Fibroblast of skin of abdomen (primary cell): ENCODE results near the gene CLIP4.
"Not testable (repeated sequence)": the region's sequence is repeated elsewhere in the genome, so short reads cannot be mapped to it uniquely, and the experiment has no call there.

Experiments
- DNase-seq: peaks from one replicate; pipeline ENCODE4 v3.0.0-alpha.2; 2013

Gene CLIP4

GRCh38 chr2:29100564-29100963, 14.7 kb upstream of the CLIP4 start:
- no peak for DNase-seq

- DNase-seq = no peak
Measured at GRCh38 chr2:29104688-29105087, 10.5 kb upstream of the CLIP4 start.

- DNase-seq = no peak
Measured at GRCh38 chr2:29105375-29105774, 9.8 kb upstream of the CLIP4 start.

- DNase-seq = no peak
Measured at GRCh38 chr2:29106256-29106655, 9.0 kb upstream of the CLIP4 start.

- DNase-seq = no peak
Measured at GRCh38 chr2:29106980-29107388, 8.2 kb upstream of the CLIP4 start.

GRCh38 chr2:29107547-29107946, 7.7 kb upstream of the CLIP4 start:
- not testable (repeated sequence) for DNase-seq

GRCh38 chr2:29108225-29108624, 7.0 kb upstream of the CLIP4 start:
- DNase-seq = peak; percentile 87

- DNase-seq = no peak
Measured at GRCh38 chr2:29109246-29109645, 6.0 kb upstream of the CLIP4 start.

- no peak for DNase-seq
Measured at GRCh38 chr2:29110916-29111535, 4.2 kb upstream of the CLIP4 start.

- no peak for DNase-seq
Measured at GRCh38 chr2:29112379-29112778, 2.8 kb upstream of the CLIP4 start.

GRCh38 chr2:29113027-29113686, 2.1 kb upstream of the CLIP4 start:
- DNase-seq = no peak

- peak; percentile 41 for DNase-seq
Measured at GRCh38 chr2:29113891-29114321, 1.3 kb upstream of the CLIP4 start.

GRCh38 chr2:29114586-29114945, 649 bp upstream of the CLIP4 start:
- no peak for DNase-seq

- peak; percentile 62 for DNase-seq
Measured at GRCh38 chr2:29115797-29116781, 874 bp downstream of the CLIP4 start.

GRCh38 chr2:29117636-29118303, 2.6 kb downstream of the CLIP4 start:
- DNase-seq = peak; percentile 72

- DNase-seq = no peak
Measured at GRCh38 chr2:29119211-29119610, 4.0 kb downstream of the CLIP4 start.

- no peak for DNase-seq
Measured at GRCh38 chr2:29120846-29121245, 5.6 kb downstream of the CLIP4 start.

GRCh38 chr2:29123617-29124349, 8.6 kb downstream of the CLIP4 start:
- peak; percentile 90 for DNase-seq

GRCh38 chr2:29124504-29124903, 9.3 kb downstream of the CLIP4 start:
- DNase-seq = no peak

GRCh38 chr2:29129586-29130281, 14.5 kb downstream of the CLIP4 start:
- DNase-seq = peak; percentile 36

- peak; percentile 83 for DNase-seq
Measured at GRCh38 chr2:29130295-29130694, 15.1 kb downstream of the CLIP4 start.
